LNCAP (cell line): ENCODE measurements around the gene NRIP2.
A peak's percentile ranks its signal among the peaks of the same experiment; 100 is the strongest.

ENCODE experiments used
- CTCF ChIP-seq: fragments of 450-650 bp; IDR thresholded peaks from 2 replicates; pipeline ENCODE4 v1.5.1; 2017; ENCODE audit warnings: mild to moderate bottlenecking

Gene NRIP2

GRCh38 chr12:2854669-2855453 lies 20.0 kb upstream of the NRIP2 start:
- no peak for TF ChIP-seq CTCF

- peak; percentile 93 for TF ChIP-seq CTCF
Observed at GRCh38 chr12:2853626-2854025, 18.8 kb upstream of the NRIP2 start.

- TF ChIP-seq CTCF: no peak
Observed at GRCh38 chr12:2851931-2852330, 17.1 kb upstream of the NRIP2 start.

GRCh38 chr12:2845280-2845679 lies 10.4 kb upstream of the NRIP2 start:
- no peak for TF ChIP-seq CTCF

- TF ChIP-seq CTCF: no peak
Observed at GRCh38 chr12:2844786-2845185, 10.0 kb upstream of the NRIP2 start.

GRCh38 chr12:2842948-2843347 lies 8.1 kb upstream of the NRIP2 start:
- TF ChIP-seq CTCF: no peak

GRCh38 chr12:2841056-2841650 lies 6.3 kb upstream of the NRIP2 start:
- TF ChIP-seq CTCF: no peak
